ENCODE results near the gene ITGB3BP.
A peak's percentile ranks its signal among the peaks of the same experiment; 100 is the strongest.
"Not testable (repeated sequence)": the region's sequence is repeated elsewhere in the genome, so short reads cannot be mapped to it uniquely, and the experiment has no call there.

ITGB3BP gene, protein sequence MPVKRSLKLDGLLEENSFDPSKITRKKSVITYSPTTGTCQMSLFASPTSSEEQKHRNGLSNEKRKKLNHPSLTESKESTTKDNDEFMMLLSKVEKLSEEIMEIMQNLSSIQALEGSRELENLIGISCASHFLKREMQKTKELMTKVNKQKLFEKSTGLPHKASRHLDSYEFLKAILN

DNA sequence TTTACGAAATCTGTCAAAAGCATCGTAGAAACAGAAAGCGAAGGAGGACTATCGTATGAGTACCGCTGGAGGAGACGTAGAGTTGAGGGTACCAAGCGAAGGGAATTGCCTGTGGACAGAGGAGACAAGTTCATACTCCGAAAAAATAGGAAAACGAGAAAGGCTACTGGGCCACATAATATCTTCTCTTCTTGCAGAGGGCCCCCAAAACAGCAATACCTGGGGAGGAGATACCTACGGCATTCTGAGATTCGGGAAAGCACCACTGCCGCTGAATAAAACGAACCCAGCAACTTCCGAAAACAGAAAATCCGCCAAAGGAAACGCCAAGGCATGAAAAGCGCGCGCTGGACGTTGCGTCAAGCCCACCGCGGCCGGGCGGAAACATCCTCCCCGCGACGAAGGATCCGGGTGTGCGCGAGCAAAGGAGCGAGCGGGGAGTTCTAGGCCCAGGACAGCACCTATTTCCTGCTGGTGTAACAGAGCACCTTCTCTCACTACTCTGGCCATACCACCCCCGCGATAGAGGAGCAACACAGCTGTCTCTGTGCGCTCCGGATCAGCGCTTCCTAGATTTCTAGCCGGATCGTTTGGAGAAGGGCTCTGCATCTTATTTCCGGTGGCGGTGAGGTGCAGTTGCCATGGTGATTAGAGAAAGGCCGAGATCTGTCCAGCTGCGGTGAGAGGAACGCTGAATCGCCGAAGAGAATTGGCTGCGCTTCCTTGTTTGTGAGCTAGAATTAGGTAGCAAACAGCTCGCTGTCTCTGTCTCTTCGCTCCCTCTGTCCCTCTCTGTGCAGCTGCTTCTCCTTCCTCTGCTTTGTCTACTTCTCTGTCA, at the start of gene ITGB3BP, which contains the start of gene EFCAB7:
Gene ITGB3BP (minus strand): TSS at position 335 of the 838 bp plus-strand sequence. CDS start 92 bp downstream, at position 243.
Gene EFCAB7 (plus strand): TSS at position 635 of the 838 bp plus-strand sequence. CDS start 2,048 bp downstream, outside the sequence.
- no peak for FAIRE-seq

DNA sequence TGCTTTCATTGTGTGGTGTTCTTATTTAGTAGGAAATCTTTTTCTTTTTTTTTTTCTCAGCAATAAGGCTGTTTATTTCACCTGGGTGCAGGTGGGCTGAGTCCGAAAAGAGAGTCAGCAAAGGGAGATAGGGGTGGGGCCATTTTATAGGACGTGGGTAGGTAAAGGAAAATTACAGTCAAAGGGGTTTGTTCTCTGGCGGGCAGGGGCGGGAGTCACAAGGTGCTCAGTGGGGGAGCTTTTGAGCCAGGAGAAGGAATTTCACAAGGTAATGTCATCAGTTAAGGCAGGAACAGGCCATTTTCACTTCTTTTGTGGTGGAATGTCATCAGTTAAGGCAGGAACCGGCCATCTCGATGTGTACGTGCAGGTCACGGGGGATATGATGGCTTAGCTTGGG, 49.7 kb upstream of the ITGB3BP start:
- not testable (repeated sequence) for FAIRE-seq

DNA sequence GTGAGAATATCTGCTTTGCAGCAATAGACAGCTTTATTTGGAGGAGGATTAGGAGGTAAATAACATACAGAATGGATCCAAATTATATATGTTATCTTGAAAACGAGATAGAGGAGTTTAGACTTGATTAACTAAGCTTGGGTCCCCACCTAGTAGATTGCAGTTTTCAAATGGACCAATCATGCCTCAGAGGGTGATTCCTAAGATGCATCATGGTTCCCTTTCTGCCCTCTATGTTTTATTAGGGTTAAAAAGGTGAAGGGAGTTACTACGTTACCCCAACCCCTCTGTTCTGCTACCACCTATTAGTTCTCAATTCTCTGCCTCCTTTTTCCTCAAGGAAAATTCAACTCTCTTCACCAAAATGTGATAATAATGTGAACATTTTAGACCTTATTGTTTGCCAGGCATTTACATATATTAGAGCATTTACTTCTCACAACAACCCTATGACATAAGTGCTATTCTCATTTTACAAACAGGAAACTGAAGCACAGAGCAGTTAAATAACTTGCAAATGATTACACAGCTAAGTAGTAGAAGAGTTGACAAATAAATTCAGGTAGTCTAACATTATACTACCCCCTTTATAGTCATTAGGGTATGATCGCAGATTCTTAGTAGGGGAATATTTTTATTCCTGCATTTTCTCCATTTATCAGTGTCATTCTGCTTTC, 46.8 kb upstream of the ITGB3BP start:
- no peak for FAIRE-seq

DNA sequence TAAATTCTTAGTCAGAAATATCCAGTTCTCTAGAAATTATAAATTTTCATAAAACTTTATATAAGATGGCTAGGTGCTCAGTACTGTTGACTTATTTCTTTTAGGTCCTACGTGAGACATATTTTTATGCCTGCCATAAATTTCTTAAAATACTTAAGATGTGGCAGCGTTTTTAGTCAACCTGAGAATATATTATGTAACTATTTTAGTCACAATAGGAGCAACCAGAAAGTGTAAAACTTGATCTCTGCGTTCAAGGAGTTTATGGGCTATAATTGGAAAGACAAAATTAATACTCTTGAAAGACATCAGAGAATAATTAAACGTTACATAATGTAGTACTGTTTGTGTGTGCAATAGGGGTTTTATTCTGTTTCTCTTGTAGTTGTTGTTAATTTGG, 46.0 kb upstream of the ITGB3BP start:
- FAIRE-seq, result no peak

DNA sequence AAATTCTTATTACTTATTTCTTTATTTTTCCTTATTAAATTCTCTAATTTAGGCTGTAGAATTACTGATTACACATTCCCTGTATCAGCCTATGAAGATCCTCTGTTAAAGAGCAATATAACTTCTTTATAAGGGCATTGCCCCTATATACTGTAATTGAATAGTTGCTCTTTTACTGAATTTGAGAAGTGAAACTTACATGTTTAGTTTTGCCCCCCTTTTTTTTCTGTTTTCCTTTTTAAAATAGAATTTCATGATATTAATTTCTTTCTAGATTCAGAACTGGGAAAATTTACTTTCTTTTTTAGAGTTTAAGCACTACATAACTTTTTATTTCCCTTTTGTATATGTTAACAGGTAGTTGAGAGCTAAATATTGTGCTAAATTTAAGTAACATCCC, 40.7 kb upstream of the ITGB3BP start:
- no peak for FAIRE-seq

DNA sequence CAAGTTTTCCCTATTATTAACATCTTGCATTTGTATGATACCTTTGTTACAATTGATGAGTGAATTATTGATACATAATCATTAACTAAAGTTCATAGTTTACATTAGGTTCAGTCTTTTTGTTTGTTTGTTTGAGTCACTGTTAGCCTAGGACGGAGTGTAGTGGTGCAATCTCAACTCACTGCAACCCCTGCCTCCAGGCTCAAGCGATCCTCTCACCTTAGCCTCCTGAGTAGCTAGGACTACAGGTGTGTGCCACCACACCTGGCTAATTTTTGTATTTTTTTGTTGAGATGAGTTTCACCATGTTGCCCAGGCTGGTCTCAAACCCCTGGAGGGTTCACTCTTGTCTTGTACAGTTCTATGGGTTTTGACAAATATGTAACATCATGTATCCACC, 36.3 kb upstream of the ITGB3BP start:
- no peak for FAIRE-seq

DNA sequence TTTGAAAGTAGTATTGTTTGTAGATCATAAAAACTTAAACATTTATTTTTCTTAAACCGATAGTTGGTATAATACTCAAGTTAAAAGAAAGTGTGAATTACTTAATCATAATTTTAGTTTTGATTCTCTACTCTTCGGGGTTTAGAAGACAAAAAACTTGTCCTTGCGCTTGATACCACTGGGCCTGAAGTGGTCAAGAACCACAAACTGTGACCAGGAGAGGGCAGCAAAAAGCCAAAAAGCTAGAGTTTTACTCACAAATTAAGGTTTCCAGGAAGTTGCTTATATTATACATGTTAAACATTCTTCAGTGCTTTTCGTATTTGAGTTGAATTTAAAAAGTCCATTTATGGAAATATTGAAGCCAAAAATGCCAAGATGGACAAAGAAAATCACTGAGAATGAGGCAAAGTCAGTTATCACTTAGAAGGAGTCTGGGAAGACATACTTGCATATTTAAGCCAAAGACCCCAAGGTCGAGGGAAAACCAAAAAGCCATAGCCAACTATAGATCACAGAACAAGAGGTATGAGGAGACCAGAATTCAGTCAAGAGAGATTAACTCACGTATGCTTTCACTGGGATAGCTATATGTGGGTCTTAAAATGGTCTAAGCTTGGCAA, 34.5 kb upstream of the ITGB3BP start:
- FAIRE-seq, result peak; percentile 82

DNA sequence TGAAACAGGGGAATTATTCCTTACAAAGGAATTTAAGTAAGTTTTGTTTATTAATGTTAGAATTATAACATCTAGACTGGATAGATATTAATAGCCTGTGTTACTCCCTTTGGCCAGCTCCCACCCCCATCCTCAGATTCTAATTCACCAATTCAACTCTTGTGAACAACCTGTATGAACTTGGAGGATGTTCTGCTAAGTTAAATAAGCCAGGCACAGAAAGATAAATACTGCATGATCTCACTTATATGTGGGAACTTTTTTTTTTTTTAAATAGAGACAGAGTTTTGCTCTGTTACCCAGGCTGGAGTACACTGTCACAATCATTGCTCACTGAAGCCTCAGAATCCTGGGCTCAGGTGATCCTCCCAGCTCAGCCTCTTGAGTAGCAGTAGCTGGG, 32.5 kb upstream of the ITGB3BP start:
- FAIRE-seq, result no peak

DNA sequence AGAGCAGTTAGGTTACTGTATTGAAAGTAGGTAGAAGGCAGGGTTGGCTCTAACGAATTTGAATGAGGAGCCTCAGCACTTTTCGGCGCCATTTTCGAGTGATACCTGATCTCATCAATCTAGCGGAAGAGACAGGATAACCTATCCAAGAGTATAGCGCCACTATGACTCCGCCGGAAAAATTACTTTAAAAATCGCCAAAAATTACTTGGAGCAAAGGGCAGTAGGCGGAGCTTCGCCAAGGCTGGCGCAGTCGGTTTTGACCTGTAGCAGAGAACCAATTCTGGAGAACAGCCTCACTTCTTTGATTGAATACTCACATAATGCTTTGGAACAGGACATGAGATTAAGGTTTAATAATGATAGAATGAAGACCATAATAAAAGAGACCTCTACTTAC, 25.9 kb upstream of the ITGB3BP start:
- no peak for FAIRE-seq

DNA sequence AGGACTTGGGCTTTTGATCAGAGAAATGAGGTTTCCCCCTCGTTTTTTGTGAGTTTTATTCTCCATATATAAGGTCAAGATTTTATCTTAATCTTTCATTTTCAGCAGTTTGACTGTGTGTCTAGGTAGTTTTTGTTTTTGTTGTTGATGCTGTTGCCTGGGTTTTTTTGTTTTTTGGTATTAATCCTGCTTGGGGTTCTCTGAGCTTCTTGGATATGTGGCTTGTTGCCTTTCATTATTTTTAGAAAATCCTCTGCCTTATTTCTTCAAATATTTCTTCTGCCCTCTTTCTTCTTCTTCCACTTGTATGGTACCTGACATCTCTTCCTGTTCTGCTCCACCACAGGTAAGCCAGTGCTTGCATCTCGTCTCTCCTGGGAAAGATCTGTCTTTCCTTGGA, 25.3 kb upstream of the ITGB3BP start:
- FAIRE-seq, result no peak

DNA sequence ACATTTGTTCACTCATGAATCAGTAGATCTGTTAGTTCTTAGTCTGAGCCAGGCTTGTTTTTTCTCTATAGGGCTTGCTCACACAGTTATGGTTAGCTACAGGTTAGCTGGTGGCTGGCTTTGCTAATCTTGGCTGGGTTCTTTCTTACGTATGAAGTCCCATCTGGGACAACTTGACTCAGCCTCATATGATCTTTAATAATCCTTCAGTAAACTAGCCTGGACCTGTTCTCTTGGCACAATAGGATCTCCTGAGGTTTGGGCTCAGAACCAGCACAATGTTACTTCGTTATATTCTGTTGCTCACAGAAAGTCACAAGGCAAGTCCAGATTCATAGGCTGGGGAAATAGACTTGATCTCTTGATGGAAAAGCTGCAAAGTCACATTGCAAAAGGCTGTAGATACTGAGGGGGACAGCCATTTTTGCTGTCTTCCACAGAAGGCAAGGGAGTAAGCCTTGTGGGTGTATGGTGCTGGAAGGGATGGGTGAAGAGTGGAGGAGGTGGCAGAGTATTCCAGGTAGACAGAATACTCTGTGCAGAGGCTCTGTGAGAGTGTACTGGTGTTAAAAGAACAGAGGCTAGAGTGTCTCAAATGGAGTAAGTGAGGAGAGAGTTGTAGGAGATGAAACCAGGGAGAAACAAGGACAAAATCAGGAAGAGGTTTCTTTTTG, 24.7 kb upstream of the ITGB3BP start:
- no peak for FAIRE-seq

DNA sequence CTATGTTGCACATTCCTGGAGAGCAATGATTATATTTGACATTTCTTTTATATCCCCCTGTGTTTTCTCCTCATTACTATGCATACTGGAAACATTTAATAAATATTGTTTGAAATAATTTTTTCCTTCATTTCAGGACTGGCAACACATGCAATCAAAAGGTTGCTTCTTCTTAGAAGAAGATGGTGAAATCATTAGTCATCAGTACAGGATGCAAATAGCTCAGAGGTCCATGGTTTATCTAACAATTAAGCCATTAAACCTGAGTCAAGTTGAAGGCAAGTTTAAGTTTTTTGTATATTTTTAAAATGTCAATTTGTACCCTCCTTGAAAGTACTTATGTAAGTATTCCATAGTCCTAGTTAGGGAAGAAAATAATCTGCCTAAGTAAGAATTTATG, 22.8 kb upstream of the ITGB3BP start:
- no peak for FAIRE-seq

DNA sequence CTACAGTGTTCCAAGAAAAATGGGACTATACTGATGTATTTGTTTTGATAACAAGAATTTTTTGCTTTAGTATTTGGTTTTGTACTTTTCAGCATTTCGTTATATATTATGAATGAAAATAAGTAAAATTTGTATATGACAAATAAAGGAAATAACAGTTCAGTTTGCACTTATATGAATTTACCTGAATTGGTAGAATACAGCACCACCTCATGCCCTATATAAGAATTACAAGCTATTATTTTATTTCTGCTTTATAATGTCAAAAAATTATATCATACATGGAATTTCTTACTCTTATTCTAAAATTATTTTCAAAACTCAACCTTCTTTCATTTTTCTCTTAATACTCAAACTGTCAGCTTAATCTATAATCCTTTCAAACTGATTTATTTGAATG, 14.9 kb upstream of the ITGB3BP start:
- FAIRE-seq, result peak; percentile 97

DNA sequence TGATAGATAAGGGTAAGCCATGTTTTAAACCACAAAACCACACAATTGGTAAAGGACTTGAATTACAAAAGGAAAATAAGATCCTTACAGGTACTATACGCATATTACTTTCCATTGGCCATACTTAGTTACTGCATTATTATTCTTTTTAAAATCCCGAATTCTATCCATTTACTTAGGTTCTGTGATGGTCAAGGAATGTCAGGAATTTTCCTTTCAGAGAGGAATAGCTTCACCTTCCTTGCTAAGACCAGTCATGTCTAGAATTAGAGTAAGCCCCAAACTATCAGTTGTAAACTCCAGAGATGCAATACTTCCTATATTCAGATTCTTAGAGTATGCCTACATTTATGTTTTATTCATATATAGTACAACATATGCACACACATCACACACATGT, 14.0 kb upstream of the ITGB3BP start:
- no peak for FAIRE-seq

DNA sequence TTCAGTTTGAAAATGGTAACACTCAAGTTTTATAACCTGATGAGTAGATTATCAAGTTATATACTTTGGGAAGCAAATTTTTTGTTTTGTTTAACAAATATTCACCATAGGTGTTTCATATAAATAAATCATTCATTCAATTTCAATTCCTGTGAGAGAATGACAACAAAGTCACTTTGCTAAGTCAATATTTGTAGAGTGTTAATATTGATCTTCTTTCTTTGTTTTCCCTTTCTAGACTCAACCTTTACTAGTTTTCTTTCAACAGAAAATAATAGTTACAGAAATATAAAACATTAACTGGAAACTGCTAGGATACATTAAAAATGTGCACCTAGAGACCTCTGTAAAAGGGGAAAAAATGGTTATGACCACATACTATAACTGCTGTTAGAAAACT, 11.4 kb upstream of the ITGB3BP start:
- FAIRE-seq, result peak; percentile 23

DNA sequence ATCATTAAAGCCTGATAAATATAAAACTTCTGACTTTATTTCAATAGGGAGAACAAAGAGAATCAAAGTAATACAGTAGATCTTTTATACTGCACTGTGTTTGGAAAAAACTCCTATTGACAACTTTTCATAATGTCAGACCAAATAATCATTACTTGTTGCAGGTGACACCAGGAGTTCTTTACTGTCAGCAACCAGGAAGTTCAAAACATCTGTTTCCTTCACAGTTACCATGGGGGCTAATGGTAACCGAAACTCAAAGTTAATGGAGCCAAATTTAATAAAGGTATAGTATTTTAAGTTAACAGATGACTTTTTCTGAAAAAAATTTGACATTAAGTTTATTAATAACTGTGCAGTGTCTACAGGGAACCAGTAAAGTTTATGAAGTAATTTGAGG, 10.9 kb upstream of the ITGB3BP start:
- FAIRE-seq, result no peak

DNA sequence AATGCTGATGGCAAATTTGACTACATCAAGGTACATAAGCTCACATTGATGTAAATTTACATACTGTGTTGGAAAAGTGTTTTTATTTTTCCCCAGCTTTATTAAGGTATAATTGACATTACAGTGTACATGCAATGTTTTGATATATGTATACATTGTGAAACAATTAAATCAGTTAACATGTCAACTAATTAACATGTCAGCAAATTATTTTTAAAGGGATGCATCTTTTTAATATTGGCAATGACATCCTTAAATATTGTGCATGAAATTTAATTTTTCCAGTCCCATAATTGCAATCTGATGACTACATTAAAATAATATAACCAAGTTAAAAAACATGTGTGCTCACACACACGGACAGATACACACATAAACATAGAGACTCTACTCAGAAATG, 9.7 kb upstream of the ITGB3BP start:
- FAIRE-seq, result no peak

DNA sequence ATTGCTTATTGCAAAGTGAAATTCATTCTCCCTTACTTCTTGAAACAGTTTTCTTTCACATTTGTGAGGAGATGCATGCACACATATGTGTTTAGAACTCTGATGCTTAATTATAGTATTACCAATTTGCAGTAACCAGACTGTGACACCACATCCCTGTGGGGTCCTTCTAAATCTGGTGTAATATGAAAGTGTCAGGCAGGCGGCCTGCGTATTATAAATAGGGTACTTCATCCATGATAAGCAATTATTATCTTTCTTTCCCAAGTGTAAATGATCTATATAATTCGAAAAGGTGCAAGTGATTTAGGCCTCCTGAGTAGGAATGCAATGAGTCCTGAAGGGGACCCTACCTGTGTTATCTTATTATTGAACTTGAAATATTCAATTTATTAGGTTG, 1.2 kb upstream of the ITGB3BP start:
- FAIRE-seq, result no peak

DNA sequence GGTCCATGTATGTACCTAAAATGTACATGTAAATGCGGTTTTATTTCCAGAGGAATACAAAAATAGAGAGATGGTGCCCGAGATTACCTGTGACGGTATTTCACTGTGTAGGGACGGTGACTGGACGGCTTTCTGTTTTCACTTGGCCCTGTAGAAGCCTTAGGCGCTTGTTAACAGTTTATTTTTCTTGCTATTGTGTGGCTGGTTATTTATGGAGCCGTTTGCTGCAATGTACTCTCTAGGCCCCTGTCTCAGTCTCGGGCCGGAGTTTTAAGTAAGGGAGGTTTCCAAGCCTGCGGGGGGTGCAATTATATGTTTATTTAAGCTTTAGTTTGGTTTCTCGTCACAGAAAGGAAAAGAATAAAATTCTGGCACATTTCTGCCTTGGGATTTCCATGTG, 713 bp upstream of the ITGB3BP start:
- no peak for FAIRE-seq

DNA sequence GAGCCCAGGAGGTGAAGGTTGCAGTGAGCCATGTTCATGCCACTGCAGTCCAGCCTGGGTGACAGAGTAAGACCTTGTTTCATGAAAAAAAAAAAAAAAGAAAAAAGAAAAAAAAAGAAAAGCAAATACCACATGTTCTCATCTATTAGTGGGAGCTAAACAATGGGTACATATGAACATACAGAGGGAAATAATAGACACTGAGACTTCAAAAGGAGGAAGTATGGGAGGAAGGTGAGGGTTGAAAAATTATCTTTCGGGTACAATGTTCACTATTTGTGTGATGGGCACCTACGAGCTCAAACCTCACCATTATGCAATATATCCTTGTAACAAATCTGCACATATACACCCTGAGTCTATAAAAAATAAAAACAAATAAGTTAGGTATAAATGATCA, 6.4 kb downstream of the ITGB3BP start:
- FAIRE-seq, result no peak

DNA sequence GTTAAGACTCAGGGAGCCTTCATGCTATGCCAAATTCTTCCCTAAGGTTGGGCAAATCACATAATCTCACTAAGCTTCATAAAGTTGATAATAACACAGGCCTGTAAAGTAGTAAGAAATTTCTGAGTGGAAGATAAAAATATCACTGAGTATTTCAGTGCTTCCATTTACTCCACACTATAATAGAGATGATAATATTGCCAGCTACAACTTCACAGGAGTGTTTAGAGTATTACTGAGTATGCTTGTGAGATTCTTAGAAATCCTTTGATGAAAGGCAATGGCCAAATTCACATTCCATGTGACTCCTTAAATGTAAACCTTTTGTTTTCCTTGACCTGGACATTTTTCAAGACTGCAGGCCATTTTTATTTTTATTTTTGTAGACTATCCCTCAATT, 10.4 kb downstream of the ITGB3BP start:
- FAIRE-seq, result no peak

DNA sequence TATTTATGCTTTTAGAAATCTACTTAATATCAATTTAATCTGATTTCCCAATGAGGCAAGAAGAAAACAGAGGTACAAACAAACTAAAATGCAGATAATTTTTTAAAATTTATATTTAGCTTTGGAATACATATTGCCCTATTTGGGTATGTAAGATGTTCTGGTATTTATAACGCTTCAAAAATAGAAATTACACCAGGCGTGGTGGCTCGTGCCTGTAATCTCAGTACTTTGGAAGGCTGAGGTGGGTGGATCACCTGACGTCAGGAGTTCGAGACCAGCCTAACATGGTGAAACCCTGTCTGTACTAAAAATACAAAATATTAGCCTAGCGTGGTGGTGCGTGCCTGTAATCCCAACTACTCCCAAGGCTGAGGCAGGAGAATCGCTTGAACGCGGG, 13.3 kb downstream of the ITGB3BP start:
- no peak for FAIRE-seq

DNA sequence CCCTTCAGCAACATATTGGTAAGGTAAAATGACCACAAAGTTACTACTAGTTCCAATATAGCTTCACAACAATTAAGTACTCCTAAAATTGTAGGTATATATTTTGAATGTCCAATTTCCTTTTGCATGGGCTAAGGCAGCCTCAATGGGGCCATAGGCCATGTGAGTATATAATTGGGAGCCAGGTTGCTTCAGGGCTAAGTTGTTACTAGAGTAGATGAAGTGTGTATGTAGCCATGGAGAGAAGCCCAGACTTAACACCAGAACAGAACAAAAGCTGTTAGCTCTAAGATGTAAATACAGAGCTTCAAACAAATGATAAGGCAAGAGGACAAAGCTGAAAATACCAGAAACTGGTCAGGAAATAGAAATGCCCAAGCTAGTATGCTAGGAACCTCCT, 16.2 kb downstream of the ITGB3BP start:
- no peak for FAIRE-seq

Measured in A204.1 (cell line).